NCI-H2227 (cell line): Measurements from ENCODE around the gene LOXL3.

ENCODE experiments used
- DNase-seq: peaks from one replicate; lab custom pipeline; 2025; ENCODE audit not compliant: unreplicated experiment; lab: John Stamatoyannopoulos, UW

Gene LOXL3

GRCh38 chr2:74512744-74513604 is 40.8 kb downstream of the LOXL3 start:
- peak; percentile 63 for DNase-seq

GRCh38 chr2:74511104-74511989 is 42.4 kb downstream of the LOXL3 start:
- no peak for DNase-seq

- DNase-seq: no peak
Observed at GRCh38 chr2:74510272-74510671, 43.5 kb downstream of the LOXL3 start.

GRCh38 chr2:74507926-74508520 is 45.7 kb downstream of the LOXL3 start:
- DNase-seq: peak; percentile 81

GRCh38 chr2:74507145-74507925 is 46.4 kb downstream of the LOXL3 start, which contains the start of gene PCGF1:
Gene PCGF1 (minus strand): TSS chr2:74507695. CDS start chr2:74507668, 27 bp downstream.
- peak; percentile 99 for DNase-seq

- DNase-seq: no peak
Observed at GRCh38 chr2:74505448-74506246, 48.1 kb downstream of the LOXL3 start.

GRCh38 chr2:74504591-74504990 is 49.2 kb downstream of the LOXL3 start:
- no peak for DNase-seq

GRCh38 chr2:74503506-74504475 is 50.0 kb downstream of the LOXL3 start:
- DNase-seq: no peak

GRCh38 chr2:74502720-74503505 is 50.8 kb downstream of the LOXL3 start:
- DNase-seq: no peak

- DNase-seq: no peak
Observed at GRCh38 chr2:74502147-74502719, 51.5 kb downstream of the LOXL3 start.

- DNase-seq: no peak
Observed at GRCh38 chr2:74501335-74502071, 52.2 kb downstream of the LOXL3 start.

- DNase-seq: no peak
Observed at GRCh38 chr2:74500578-74500946, 53.2 kb downstream of the LOXL3 start.

- DNase-seq: no peak
Observed at GRCh38 chr2:74499940-74500577, 53.7 kb downstream of the LOXL3 start.

- DNase-seq: no peak
Observed at GRCh38 chr2:74499267-74499939, 54.3 kb downstream of the LOXL3 start, which contains the start of gene LBX2. Gene LBX2 (minus strand): TSS chr2:74499603. CDS start chr2:74499537, 66 bp downstream.

GRCh38 chr2:74498500-74499266 is 55.1 kb downstream of the LOXL3 start:
- DNase-seq: peak; percentile 37
